HepG2 (cell line): ENCODE measurements around the gene ELAPOR1. TPM values are rescaled to one million over a fixed set of nuclear protein-coding genes. Genes with fewer than 3 reads are reported as not detected.
A peak's percentile ranks its signal among the peaks of the same experiment; 100 is the strongest.

Experiments
- EP300 ChIP-seq, 3 experiments: sonication (generic) in 1 of 3; formaldehyde crosslinking in 1 of 3; IDR thresholded peaks; 2 replicates each; pipeline versions ENCODE4 v1.5.1 to v1.6.1; 2011 to 2020; ENCODE audit warnings: low read depth in 2 of 3, low read length in 2 of 3, borderline replicate concordance in 1 of 3, improper control_type of control experiment in 1 of 3, mild to moderate bottlenecking in 1 of 3, missing genetic modification reagents in 1 of 3, moderate library complexity in 1 of 3
- FOXO1 ChIP-seq: sonication (generic); formaldehyde crosslinking; IDR thresholded peaks from 2 replicates; pipeline ENCODE4 v1.4.0; 2020; ENCODE audit warnings: missing genetic modification reagents
- IKZF1 ChIP-seq: fragments of 450-650 bp; IDR thresholded peaks from 2 replicates; pipeline ENCODE4 v1.7.1; 2016
- JUND ChIP-seq: sonication (generic); formaldehyde crosslinking; IDR thresholded peaks from 2 replicates; pipeline ENCODE4 v1.8.0; 2022; ENCODE audit warnings: mild to moderate bottlenecking, missing genetic modification reagents
- NAIF1 ChIP-seq: sonication (generic); formaldehyde crosslinking; IDR thresholded peaks from 2 replicates; pipeline ENCODE4 v1.5.0; 2020; ENCODE audit warnings: mild to moderate bottlenecking, missing genetic modification reagents, borderline replicate concordance
- NBN ChIP-seq: fragments of 450-650 bp; conservative IDR thresholded peaks from 2 replicates; pipeline ENCODE4 v1.6.1; 2017
- NCOR1 ChIP-seq: fragments of 200-600 bp; sonication (generic); IDR thresholded peaks from 2 replicates; pipeline ENCODE4 v1.7.0; 2017; ENCODE audit warnings: antibody characterized with exemption, low read length, borderline replicate concordance
- PHF8 ChIP-seq: sonication (generic); formaldehyde crosslinking; IDR thresholded peaks from 2 replicates; pipeline ENCODE4 v1.5.0; 2020; ENCODE audit warnings: missing genetic modification reagents
- TEAD2 ChIP-seq: sonication (generic); formaldehyde crosslinking; IDR thresholded peaks from 2 replicates; pipeline ENCODE4 v1.9.0; 2021; ENCODE audit warnings: missing genetic modification reagents
- U2AF1 ChIP-seq: fragments of 200-400 bp; formaldehyde crosslinking; optimal IDR thresholded peaks from 2 replicates; pipeline ENCODE3; 2017; ENCODE audit warnings: mild to moderate bottlenecking, low read depth, low read length
- YEATS4 ChIP-seq: sonication (generic); formaldehyde crosslinking; IDR thresholded peaks from 2 replicates; pipeline ENCODE4 v1.4.0; 2020; ENCODE audit warnings: missing genetic modification reagents, borderline replicate concordance
- ZFP36L1 ChIP-seq: sonication (generic); formaldehyde crosslinking; IDR thresholded peaks from 2 replicates; pipeline ENCODE4 v1.8.0; 2022; ENCODE audit warnings: mild to moderate bottlenecking, missing genetic modification reagents, moderate library complexity
- ZNF17 ChIP-seq: sonication (generic); formaldehyde crosslinking; IDR thresholded peaks from 2 replicates; pipeline ENCODE4 v1.5.0; 2020; ENCODE audit warnings: mild to moderate bottlenecking, missing genetic modification reagents
- ZNF780A ChIP-seq: sonication (generic); formaldehyde crosslinking; IDR thresholded peaks from 2 replicates; pipeline ENCODE4 v1.8.0; 2022; ENCODE audit warnings: mild to moderate bottlenecking, missing genetic modification reagents, moderate library complexity
- polyA plus RNA-seq, 8 experiments: library from polyadenylated mRNA; depleted of rRNA in 3 of 8; stranded (reverse) in 7 of 8; unstranded in 1 of 8; fragments of >200 nt; fragmentation: Illumina TruSeq in 4 of 8; extraction: Trizol in 4 of 8; gene quantifications; 2 replicates each; pipeline versions ENCODE4 v1.2.1 to v1.2.3, GENCODE V29; 2011 to 2016; ENCODE audit warnings: low read depth in 4 of 8, missing spikeins in 1 of 8, mixed read lengths in 1 of 8; ENCODE audit not compliant: insufficient read depth in 1 of 8
- total RNA-seq, 5 experiments: library from RNA; depleted of rRNA; stranded (reverse); fragments of >200 nt; fragmentation: Illumina TruSeq; extraction: Trizol; gene quantifications; 2 replicates each; pipeline ENCODE4 v1.2.3, GENCODE V29; 2016; ENCODE audit warnings: low read depth in 1 of 5
- TF ChIP-seq, protein P1 (sequence below): sonication (generic); formaldehyde crosslinking; IDR thresholded peaks from 2 replicates; pipeline ENCODE4 v1.9.0; 2021; ENCODE audit warnings: missing genetic modification reagents, borderline replicate concordance
- TF ChIP-seq, protein P2 (sequence below): sonication (generic); formaldehyde crosslinking; IDR thresholded peaks from 2 replicates; pipeline ENCODE4 v1.4.0; 2020; ENCODE audit warnings: missing genetic modification reagents, borderline replicate concordance
- TF ChIP-seq, protein P3 (sequence below): sonication (generic); formaldehyde crosslinking; IDR thresholded peaks from 2 replicates; pipeline ENCODE4 v1.4.0; 2020; ENCODE audit warnings: missing genetic modification reagents
- TF ChIP-seq, protein P4 (sequence below): sonication (generic); formaldehyde crosslinking; IDR thresholded peaks from 2 replicates; pipeline ENCODE4 v1.5.0; 2020; ENCODE audit warnings: mild to moderate bottlenecking, missing genetic modification reagents
- TF ChIP-seq, protein P5 (sequence below): sonication (generic); formaldehyde crosslinking; IDR thresholded peaks from 2 replicates; pipeline ENCODE4 v1.5.0; 2020; ENCODE audit warnings: mild to moderate bottlenecking, missing genetic modification reagents

ELAPOR1 gene
- total and polyA plus RNA-seq, 2 of the 13 experiments (the other 11 are each of a cell fraction or from before 2014, with no cell fraction given), result 0.13 to 0.20 TPM

DNA sequence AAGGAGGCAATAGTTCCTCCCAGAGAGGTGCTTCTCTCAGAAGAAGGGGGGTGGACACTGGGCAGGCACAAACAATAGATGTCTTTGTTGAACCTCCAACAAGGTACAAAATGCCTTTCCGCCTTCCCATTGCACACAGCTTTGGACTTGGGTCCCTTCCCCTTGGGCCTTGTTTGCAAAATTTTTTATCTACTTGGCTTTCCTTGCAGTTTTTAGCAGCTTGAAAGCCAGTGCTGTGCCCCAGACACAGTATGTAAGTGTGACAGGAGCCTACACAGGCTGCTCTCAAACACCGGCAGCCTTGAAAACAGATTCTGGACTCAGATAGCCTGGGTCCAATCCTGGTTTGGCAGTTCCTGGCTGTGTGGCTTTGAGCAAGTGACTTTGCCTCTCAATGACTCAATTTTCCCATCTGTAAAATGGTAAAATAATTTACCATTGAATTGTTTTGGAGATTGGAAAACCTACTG, 43.0 kb downstream of the ELAPOR1 start (continued):
- TF ChIP-seq, protein P1, sequence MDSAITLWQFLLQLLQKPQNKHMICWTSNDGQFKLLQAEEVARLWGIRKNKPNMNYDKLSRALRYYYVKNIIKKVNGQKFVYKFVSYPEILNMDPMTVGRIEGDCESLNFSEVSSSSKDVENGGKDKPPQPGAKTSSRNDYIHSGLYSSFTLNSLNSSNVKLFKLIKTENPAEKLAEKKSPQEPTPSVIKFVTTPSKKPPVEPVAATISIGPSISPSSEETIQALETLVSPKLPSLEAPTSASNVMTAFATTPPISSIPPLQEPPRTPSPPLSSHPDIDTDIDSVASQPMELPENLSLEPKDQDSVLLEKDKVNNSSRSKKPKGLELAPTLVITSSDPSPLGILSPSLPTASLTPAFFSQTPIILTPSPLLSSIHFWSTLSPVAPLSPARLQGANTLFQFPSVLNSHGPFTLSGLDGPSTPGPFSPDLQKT (CRISPR knock-in tag), result no peak
- no peak for TF ChIP-seq U2AF1
- TF ChIP-seq, protein P2, sequence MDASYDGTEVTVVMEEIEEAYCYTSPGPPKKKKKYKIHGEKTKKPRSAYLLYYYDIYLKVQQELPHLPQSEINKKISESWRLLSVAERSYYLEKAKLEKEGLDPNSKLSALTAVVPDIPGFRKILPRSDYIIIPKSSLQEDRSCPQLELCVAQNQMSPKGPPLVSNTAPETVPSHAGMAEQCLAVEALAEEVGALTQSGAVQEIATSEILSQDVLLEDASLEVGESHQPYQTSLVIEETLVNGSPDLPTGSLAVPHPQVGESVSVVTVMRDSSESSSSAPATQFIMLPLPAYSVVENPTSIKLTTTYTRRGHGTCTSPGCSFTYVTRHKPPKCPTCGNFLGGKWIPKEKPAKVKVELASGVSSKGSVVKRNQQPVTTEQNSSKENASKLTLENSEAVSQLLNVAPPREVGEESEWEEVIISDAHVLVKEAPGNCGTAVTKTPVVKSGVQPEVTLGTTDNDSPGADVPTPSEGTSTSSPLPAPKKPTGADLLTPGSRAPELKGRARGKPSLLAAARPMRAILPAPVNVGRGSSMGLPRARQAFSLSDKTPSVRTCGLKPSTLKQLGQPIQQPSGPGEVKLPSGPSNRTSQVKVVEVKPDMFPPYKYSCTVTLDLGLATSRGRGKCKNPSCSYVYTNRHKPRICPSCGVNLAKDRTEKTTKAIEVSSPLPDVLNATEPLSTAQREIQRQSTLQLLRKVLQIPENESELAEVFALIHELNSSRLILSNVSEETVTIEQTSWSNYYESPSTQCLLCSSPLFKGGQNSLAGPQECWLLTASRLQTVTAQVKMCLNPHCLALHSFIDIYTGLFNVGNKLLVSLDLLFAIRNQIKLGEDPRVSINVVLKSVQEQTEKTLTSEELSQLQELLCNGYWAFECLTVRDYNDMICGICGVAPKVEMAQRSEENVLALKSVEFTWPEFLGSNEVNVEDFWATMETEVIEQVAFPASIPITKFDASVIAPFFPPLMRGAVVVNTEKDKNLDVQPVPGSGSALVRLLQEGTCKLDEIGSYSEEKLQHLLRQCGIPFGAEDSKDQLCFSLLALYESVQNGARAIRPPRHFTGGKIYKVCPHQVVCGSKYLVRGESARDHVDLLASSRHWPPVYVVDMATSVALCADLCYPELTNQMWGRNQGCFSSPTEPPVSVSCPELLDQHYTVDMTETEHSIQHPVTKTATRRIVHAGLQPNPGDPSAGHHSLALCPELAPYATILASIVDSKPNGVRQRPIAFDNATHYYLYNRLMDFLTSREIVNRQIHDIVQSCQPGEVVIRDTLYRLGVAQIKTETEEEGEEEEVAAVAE (CRISPR knock-in tag), result no peak
- TF ChIP-seq, protein P3, sequence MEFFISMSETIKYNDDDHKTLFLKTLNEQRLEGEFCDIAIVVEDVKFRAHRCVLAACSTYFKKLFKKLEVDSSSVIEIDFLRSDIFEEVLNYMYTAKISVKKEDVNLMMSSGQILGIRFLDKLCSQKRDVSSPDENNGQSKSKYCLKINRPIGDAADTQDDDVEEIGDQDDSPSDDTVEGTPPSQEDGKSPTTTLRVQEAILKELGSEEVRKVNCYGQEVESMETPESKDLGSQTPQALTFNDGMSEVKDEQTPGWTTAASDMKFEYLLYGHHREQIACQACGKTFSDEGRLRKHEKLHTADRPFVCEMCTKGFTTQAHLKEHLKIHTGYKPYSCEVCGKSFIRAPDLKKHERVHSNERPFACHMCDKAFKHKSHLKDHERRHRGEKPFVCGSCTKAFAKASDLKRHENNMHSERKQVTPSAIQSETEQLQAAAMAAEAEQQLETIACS, result no peak
- peak; percentile 76 for TF ChIP-seq NCOR1
- no peak for TF ChIP-seq ZNF17 (CRISPR knock-in tag)
- TF ChIP-seq JUND (CRISPR knock-in tag), result no peak
- TF ChIP-seq NAIF1, result no peak
- TF ChIP-seq NBN, result no peak
- TF ChIP-seq, protein P4, sequence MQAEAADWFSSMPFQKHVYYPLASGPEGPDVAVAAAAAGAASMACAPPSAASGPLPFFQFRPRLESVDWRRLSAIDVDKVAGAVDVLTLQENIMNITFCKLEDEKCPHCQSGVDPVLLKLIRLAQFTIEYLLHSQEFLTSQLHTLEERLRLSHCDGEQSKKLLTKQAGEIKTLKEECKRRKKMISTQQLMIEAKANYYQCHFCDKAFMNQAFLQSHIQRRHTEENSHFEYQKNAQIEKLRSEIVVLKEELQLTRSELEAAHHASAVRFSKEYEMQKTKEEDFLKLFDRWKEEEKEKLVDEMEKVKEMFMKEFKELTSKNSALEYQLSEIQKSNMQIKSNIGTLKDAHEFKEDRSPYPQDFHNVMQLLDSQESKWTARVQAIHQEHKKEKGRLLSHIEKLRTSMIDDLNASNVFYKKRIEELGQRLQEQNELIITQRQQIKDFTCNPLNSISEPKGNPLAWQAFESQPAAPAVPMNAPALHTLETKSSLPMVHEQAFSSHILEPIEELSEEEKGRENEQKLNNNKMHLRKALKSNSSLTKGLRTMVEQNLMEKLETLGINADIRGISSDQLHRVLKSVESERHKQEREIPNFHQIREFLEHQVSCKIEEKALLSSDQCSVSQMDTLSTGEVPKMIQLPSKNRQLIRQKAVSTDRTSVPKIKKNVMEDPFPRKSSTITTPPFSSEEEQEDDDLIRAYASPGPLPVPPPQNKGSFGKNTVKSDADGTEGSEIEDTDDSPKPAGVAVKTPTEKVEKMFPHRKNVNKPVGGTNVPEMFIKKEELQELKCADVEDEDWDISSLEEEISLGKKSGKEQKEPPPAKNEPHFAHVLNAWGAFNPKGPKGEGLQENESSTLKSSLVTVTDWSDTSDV (CRISPR knock-in tag), result no peak
- no peak for TF ChIP-seq PHF8 (CRISPR knock-in tag)
- TF ChIP-seq TEAD2 (CRISPR knock-in tag), result no peak
- no peak for TF ChIP-seq YEATS4 (CRISPR knock-in tag)
- TF ChIP-seq ZFP36L1 (CRISPR knock-in tag), result no peak
- TF ChIP-seq IKZF1, result no peak
- peak; percentile 30 to 82 for TF ChIP-seq EP300 (IDR thresholded peaks at IDR 0.05; ENCODE audit: low read depth in 2 of 2, low read length in 2 of 2)
- TF ChIP-seq EP300 (CRISPR knock-in tag; IDR thresholded peaks at IDR 0.05; ENCODE audit: borderline replicate concordance), result 0 out of 2 replicates have a peak, but pooled peaks have one; percentile 42
- TF ChIP-seq ZNF780A (CRISPR knock-in tag), result no peak
- no peak for TF ChIP-seq FOXO1
- TF ChIP-seq, protein P5, sequence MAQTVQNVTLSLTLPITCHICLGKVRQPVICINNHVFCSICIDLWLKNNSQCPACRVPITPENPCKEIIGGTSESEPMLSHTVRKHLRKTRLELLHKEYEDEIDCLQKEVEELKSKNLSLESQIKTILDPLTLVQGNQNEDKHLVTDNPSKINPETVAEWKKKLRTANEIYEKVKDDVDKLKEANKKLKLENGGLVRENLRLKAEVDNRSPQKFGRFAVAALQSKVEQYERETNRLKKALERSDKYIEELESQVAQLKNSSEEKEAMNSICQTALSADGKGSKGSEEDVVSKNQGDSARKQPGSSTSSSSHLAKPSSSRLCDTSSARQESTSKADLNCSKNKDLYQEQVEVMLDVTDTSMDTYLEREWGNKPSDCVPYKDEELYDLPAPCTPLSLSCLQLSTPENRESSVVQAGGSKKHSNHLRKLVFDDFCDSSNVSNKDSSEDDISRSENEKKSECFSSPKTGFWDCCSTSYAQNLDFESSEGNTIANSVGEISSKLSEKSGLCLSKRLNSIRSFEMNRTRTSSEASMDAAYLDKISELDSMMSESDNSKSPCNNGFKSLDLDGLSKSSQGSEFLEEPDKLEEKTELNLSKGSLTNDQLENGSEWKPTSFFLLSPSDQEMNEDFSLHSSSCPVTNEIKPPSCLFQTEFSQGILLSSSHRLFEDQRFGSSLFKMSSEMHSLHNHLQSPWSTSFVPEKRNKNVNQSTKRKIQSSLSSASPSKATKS, result no peak
